ENCODE measurements around the gene ZFYVE19.

- TF ChIP-seq POLR2A (IDR thresholded peaks at IDR 0.05): no peak
- no peak for TF ChIP-seq CTCF (IDR thresholded peaks at IDR 0.05)
- TF ChIP-seq POLR2AphosphoS5 (IDR thresholded peaks at IDR 0.05): no peak
- no peak for TF ChIP-seq EP300 (IDR thresholded peaks at IDR 0.05; ENCODE audit: low read depth)
Observed at GRCh38 chr15:40803076-40803475, 3.8 kb upstream of the ZFYVE19 start.

All from transverse colon (tissue), 4 donors.